ENCODE results near the gene ETNK2. TPM values are rescaled to one million over a fixed set of nuclear protein-coding genes. Genes with fewer than 3 reads are reported as not detected.

ETNK2 gene
- polyA plus RNA-seq, 1 donor, result 34.3 TPM

GRCh38 chr1:204136814-204137213 is 15.0 kb downstream of the ETNK2 start:
- WGBS (ENCODE audit: insufficient coverage, low lambda C conversion rate), result no CpG with 5 or more reads among the region's 2 CpGs
- DNase-seq, result no peak
- H3K36me3 ChIP-seq (ENCODE audit: control insufficient read depth, insufficient read depth, low read length), result peaks cover 57% of the 10 kb centered on the region
- no peaks in the 10 kb centered on the region for H3K27me3 ChIP-seq (ENCODE audit: control insufficient read depth, insufficient read depth, low read length)
- peaks cover 2% of the 10 kb centered on the region for H3K4me1 ChIP-seq (ENCODE audit: control insufficient read depth, insufficient read depth, low read length)
- H3K27ac ChIP-seq (ENCODE audit: low read length), result no peak overlapping the region
- no peak overlapping the region for H3K4me3 ChIP-seq (ENCODE audit: low read length)
- no peaks in the 10 kb centered on the region for H3K9me3 ChIP-seq (ENCODE audit: control insufficient read depth, low read depth, low read length)

DNA sequence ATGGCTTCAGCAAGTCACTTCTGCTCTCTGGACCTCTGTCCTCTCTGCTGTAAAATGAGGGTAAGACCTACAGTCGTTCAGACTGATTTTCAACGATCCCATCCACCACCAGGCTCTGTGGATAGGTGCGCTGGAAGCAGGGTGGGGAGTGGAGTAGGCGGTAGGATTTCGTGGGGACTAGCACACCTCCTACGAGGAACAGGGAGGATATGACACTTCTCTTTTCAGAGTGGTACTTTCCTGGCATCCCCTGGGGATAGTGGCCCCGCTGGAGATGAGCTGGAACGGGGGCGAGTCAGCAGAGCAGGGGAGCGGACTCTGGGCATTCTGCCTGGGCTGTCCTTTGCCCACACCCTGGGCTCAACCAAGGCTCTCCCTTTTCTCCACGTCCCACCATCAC is 17.7 kb downstream of the ETNK2 start:
- Histone ChIP-seq H3K4me3 (ENCODE audit: low read length) (no peak overlapping the region), H3K4me1 (ENCODE audit: control insufficient read depth, insufficient read depth, low read length) (peaks cover 14% of the 10 kb centered on the region), H3K9me3 (ENCODE audit: control insufficient read depth, low read depth, low read length) (no peaks in the 10 kb centered on the region), H3K36me3 (ENCODE audit: control insufficient read depth, insufficient read depth, low read length) (peaks cover 44% of the 10 kb centered on the region), H3K27ac (ENCODE audit: low read length) (no peak overlapping the region), H3K27me3 (ENCODE audit: control insufficient read depth, insufficient read depth, low read length) (no peaks in the 10 kb centered on the region)
- WGBS (ENCODE audit: insufficient coverage, low lambda C conversion rate), result no CpG with 5 or more reads among the region's 11 CpGs
- no peak for DNase-seq

DNA sequence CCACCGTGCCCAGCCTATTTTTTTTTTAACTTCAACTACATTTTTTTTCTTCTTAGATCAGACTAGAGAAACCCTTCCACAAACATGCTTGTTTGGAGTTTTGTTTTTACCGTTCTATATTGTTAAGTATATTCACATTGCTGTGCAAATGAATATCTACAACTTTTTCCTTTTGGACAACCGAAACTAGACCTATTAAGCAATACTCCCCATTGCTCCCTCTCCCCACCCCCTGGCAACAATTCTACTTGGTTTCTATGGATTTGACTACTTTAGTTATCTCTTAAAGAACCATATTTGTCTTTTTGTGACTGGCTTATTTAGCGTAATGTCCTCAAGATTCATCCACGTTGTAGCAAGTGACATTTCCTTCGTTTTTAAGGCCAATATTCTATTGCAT is 19.1 kb downstream of the ETNK2 start:
- WGBS (ENCODE audit: insufficient coverage, low lambda C conversion rate), result 90% methylated on average over 2 of the region's 6 CpGs
- Histone ChIP-seq H3K4me1 (ENCODE audit: control insufficient read depth, insufficient read depth, low read length) (peaks cover 20% of the 10 kb centered on the region), H3K36me3 (ENCODE audit: control insufficient read depth, insufficient read depth, low read length) (peaks cover 34% of the 10 kb centered on the region), H3K27me3 (ENCODE audit: control insufficient read depth, insufficient read depth, low read length) (no peaks in the 10 kb centered on the region), H3K4me3 (ENCODE audit: low read length) (no peak overlapping the region), H3K9me3 (ENCODE audit: control insufficient read depth, low read depth, low read length) (no peaks in the 10 kb centered on the region), H3K27ac (ENCODE audit: low read length) (no peak overlapping the region)
- no peak for DNase-seq

DNA sequence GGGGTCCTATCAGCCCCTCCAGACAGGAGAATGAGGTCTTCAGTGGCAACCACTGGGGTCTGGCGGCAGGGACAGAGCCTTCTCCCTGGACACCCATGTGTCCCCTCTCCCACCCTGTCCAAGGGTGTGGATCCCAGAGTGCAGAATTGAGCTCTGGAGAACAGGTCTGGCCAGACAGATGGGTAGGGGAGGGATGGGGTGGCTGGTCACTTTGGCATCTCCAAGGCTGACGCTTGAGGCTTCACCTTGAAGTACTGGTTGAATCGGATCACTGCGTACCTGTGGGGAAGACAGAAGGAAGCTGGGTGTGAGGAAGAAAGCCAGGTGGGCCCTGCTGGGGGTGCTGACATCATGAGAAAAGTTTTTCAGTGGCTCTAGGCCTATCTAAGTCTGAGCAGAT is 19.9 kb downstream of the ETNK2 start:
- Histone ChIP-seq H3K4me1 (ENCODE audit: control insufficient read depth, insufficient read depth, low read length) (peaks cover 24% of the 10 kb centered on the region), H3K27ac (ENCODE audit: low read length) (no peak overlapping the region), H3K27me3 (ENCODE audit: control insufficient read depth, insufficient read depth, low read length) (no peaks in the 10 kb centered on the region), H3K36me3 (ENCODE audit: control insufficient read depth, insufficient read depth, low read length) (peaks cover 30% of the 10 kb centered on the region), H3K4me3 (ENCODE audit: low read length) (no peak overlapping the region), H3K9me3 (ENCODE audit: control insufficient read depth, low read depth, low read length) (no peaks in the 10 kb centered on the region)
- no CpG with 5 or more reads among the region's 4 CpGs for WGBS (ENCODE audit: insufficient coverage, low lambda C conversion rate)
- DNase-seq, result no peak

DNA sequence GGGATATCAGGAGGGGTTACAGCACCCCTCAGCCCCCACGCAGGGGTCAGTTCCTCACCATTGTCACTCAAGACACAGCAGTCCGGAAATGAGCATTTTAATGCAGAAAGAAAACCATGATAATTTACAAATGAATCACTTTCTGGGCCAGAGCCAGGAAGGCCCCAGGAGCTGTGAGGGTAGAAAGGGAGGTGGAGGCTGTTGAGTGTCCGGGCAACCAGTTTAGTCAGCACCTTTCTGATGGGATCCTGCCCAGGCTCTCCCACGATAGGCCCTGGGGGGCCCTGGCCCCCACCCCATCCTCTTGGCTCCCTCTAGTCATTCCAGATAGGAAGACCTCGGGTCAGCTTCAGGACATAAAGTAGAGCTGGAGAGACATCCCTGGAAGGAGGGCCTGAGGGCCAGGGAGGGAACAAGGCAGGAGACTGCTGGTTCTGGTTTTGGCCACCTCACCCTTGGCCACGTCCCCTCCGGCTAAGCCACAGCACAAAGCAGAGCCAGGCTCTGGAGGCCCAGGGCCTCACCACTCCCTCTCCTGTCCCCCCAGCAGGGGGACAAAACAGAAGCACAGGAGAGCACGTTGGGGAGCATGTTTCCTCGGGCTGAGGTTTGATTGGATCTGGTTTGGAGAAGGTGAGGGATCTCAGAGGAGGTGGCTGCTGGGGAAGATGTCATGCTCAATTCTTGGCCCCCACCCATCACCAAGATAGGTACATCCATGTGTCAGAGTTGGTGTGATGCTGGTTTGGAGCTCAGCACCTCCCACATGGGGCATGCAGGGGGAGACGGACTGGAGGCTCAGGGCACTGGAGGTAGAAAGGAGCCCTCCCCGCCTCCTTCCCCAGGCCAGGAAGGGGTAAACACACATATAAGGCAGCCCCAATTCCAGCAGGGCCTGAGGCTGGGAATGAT is 20.6 kb downstream of the ETNK2 start:
- 80% methylated on average over 1 of the region's 11 CpGs for WGBS (ENCODE audit: insufficient coverage, low lambda C conversion rate)
- H3K4me3 ChIP-seq (ENCODE audit: low read length), result no peak overlapping the region
- H3K4me1 ChIP-seq (ENCODE audit: control insufficient read depth, insufficient read depth, low read length), result peaks cover 27% of the 10 kb centered on the region
- no peak for DNase-seq
- H3K36me3 ChIP-seq (ENCODE audit: control insufficient read depth, insufficient read depth, low read length), result peaks cover 31% of the 10 kb centered on the region
- H3K27ac ChIP-seq (ENCODE audit: low read length), result no peak overlapping the region
- H3K27me3 ChIP-seq (ENCODE audit: control insufficient read depth, insufficient read depth, low read length), result no peaks in the 10 kb centered on the region
- H3K9me3 ChIP-seq (ENCODE audit: control insufficient read depth, low read depth, low read length), result no peaks in the 10 kb centered on the region

DNA sequence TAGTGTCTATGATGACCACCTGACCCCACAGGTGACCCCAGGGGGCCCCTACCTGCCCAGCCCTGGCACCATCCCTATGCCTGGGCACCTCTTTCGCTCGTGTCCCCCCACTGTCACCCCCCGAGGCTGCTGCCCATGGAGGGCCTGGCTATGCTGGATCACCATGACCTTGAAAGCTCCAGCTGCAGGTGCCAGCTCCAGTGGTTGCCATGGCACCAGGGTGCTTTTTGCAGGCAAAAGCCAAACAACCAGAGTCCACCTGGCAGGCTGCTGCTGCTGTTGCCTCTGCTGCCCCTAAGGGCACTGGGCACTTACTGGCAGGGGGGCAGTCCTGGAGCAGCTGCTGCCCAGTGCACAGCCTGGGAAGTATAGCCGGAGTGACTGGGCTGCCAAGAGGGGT is 21.7 kb downstream of the ETNK2 start:
- H3K4me3 ChIP-seq (ENCODE audit: low read length), result no peak overlapping the region
- no peaks in the 10 kb centered on the region for H3K9me3 ChIP-seq (ENCODE audit: control insufficient read depth, low read depth, low read length)
- no peak for DNase-seq
- H3K27ac ChIP-seq (ENCODE audit: low read length), result no peak overlapping the region
- H3K4me1 ChIP-seq (ENCODE audit: control insufficient read depth, insufficient read depth, low read length), result peaks cover 27% of the 10 kb centered on the region
- no CpG with 5 or more reads among the region's 4 CpGs for WGBS (ENCODE audit: insufficient coverage, low lambda C conversion rate)
- H3K36me3 ChIP-seq (ENCODE audit: control insufficient read depth, insufficient read depth, low read length), result peaks cover 34% of the 10 kb centered on the region
- H3K27me3 ChIP-seq (ENCODE audit: control insufficient read depth, insufficient read depth, low read length), result no peaks in the 10 kb centered on the region

GRCh38 chr1:204128964-204129896 is 22.6 kb downstream of the ETNK2 start:
- Histone ChIP-seq H3K27me3 (ENCODE audit: control insufficient read depth, insufficient read depth, low read length) (no peaks in the 10 kb centered on the region), H3K36me3 (ENCODE audit: control insufficient read depth, insufficient read depth, low read length) (peaks cover 34% of the 10 kb centered on the region), H3K9me3 (ENCODE audit: control insufficient read depth, low read depth, low read length) (no peaks in the 10 kb centered on the region), H3K4me1 (ENCODE audit: control insufficient read depth, insufficient read depth, low read length) (peaks cover 27% of the 10 kb centered on the region), H3K27ac (ENCODE audit: low read length) (peak overlapping the region; percentile 48), H3K4me3 (ENCODE audit: low read length) (peak overlapping the region; percentile 36)
- no CpG with 5 or more reads among the region's 29 CpGs for WGBS (ENCODE audit: insufficient coverage, low lambda C conversion rate)
- peak; percentile 71 to 76 for DNase-seq

GRCh38 chr1:204128464-204128963 is 23.3 kb downstream of the ETNK2 start:
- Histone ChIP-seq H3K27ac (ENCODE audit: low read length) (no peak overlapping the region), H3K36me3 (ENCODE audit: control insufficient read depth, insufficient read depth, low read length) (peaks cover 36% of the 10 kb centered on the region)
- no CpG with 5 or more reads among the region's 4 CpGs for WGBS (ENCODE audit: insufficient coverage, low lambda C conversion rate)

DNA sequence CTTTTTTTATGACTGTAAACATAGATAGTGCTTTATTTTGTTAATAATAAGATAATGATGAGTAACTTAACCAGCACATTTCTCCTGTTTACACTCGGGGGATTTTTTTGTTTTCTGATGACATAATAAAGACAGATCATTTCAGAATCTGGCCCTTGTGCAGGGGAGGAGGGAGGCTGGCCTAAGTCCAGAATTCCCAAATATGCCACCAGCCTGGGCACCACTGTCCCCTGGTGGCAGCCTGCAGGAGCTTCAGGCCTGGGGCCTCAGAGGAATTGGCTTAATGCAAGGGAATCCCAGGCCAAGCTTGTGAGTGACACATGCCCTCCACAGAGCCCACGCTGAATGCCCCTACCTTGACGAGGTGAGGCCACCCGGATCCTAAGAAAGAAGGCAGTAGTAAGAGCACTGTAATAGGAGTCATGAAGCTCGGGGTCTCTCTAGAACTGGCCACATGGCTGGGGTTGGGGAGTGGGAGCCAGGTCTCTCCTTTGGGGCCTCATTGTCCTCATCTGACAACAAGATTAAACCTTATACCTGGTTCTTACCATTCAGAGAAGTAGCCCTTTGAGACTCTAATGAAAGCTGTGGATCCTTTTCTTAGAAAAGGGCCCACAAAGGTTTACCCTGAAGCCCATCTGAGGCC is 24.1 kb downstream of the ETNK2 start:
- peak in 1 of 2 donors; percentile 35 for DNase-seq
- Histone ChIP-seq H3K36me3 (ENCODE audit: control insufficient read depth, insufficient read depth, low read length) (peaks cover 44% of the 10 kb centered on the region), H3K4me3 (ENCODE audit: low read length) (no peak overlapping the region), H3K4me1 (ENCODE audit: control insufficient read depth, insufficient read depth, low read length) (peaks cover 27% of the 10 kb centered on the region), H3K27ac (ENCODE audit: low read length) (no peak overlapping the region), H3K27me3 (ENCODE audit: control insufficient read depth, insufficient read depth, low read length) (no peaks in the 10 kb centered on the region), H3K9me3 (ENCODE audit: control insufficient read depth, low read depth, low read length) (no peaks in the 10 kb centered on the region)
- WGBS (ENCODE audit: insufficient coverage, low lambda C conversion rate), result 0% methylated on average over 1 of the region's 5 CpGs

More at GRCh38 chr1:204128464-204128963, 23.3 kb downstream of the ETNK2 start:
- peaks cover 27% of the 10 kb centered on the region for H3K4me1 ChIP-seq (ENCODE audit: control insufficient read depth, insufficient read depth, low read length)
- no peaks in the 10 kb centered on the region for H3K27me3 ChIP-seq (ENCODE audit: control insufficient read depth, insufficient read depth, low read length)
- no peak overlapping the region for H3K4me3 ChIP-seq (ENCODE audit: low read length)
- H3K9me3 ChIP-seq (ENCODE audit: control insufficient read depth, low read depth, low read length), result no peaks in the 10 kb centered on the region
- no peak for DNase-seq

DNA sequence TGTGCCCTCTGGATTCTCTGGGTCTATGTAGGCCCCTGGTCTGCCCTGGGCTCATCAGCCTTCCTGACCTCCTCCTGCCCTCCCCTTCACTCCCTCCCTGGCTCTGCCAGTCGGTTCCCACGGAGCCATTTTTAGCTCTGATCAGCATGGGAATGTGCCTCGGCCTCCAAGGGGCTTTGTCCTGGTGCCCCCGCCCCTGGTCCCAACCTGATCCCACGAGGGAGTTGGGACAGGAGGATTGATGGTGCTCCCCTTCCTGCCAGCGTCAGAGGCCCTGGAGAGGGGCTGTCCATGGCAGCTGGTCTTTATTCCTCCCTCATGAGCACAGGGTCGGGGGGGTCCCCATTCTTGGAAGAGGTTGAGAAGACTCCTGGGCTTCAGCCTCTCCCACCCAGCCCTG is 24.9 kb downstream of the ETNK2 start:
- WGBS (ENCODE audit: insufficient coverage, low lambda C conversion rate), result no CpG with 5 or more reads among the region's 7 CpGs
- H3K27ac ChIP-seq (ENCODE audit: low read length), result no peak overlapping the region

More for the DNA sequence above, 24.9 kb downstream of the ETNK2 start:
- H3K36me3 ChIP-seq (ENCODE audit: control insufficient read depth, insufficient read depth, low read length), result peaks cover 51% of the 10 kb centered on the region
- no peak overlapping the region for H3K4me3 ChIP-seq (ENCODE audit: low read length)
- H3K27me3 ChIP-seq (ENCODE audit: control insufficient read depth, insufficient read depth, low read length), result no peaks in the 10 kb centered on the region
- peaks cover 27% of the 10 kb centered on the region for H3K4me1 ChIP-seq (ENCODE audit: control insufficient read depth, insufficient read depth, low read length)
- no peak for DNase-seq
- H3K9me3 ChIP-seq (ENCODE audit: control insufficient read depth, low read depth, low read length), result no peaks in the 10 kb centered on the region

All from large intestine (tissue), 3 donors.